Activated effector memory CD4-positive, alpha-beta T cell treated with anti-CD3 and anti-CD28 coated beads, Interleukin-2, amount 50 U/mL, for 16 hours (primary cell): ENCODE measurements around the gene LEPR.
"Not testable (repeated sequence)": the region's sequence is repeated elsewhere in the genome, so short reads cannot be mapped to it uniquely, and the experiment has no call there.

Experiments used
- DNase-seq: peaks from one replicate; pipeline ENCODE4 v3.0.0-alpha.2; 2020

The LEPR gene

GRCh38 chr1:65420590-65421350, at the start of gene LEPR, which contains the start of gene LEPROT:
TSS of gene LEPR (plus strand) at chr1:65420668. CDS start at chr1:65565566, 144,898 bp downstream.
TSS of gene LEPROT (plus strand) at chr1:65420668. CDS start at chr1:65420725, 57 bp downstream.
- no peak for DNase-seq

- no peak for DNase-seq
Observed at GRCh38 chr1:65371544-65371943, 48.9 kb upstream of the LEPR start.

GRCh38 chr1:65372557-65372956, 47.9 kb upstream of the LEPR start:
- DNase-seq: no peak

GRCh38 chr1:65377496-65378246, 42.8 kb upstream of the LEPR start:
- DNase-seq: no peak

- DNase-seq: no peak
Observed at GRCh38 chr1:65378247-65378946, 42.1 kb upstream of the LEPR start.

GRCh38 chr1:65384426-65384825, 36.0 kb upstream of the LEPR start:
- DNase-seq: not testable (repeated sequence)

- DNase-seq: no peak
Observed at GRCh38 chr1:65386439-65386838, 34.0 kb upstream of the LEPR start.

- DNase-seq: no peak
Observed at GRCh38 chr1:65387821-65388220, 32.6 kb upstream of the LEPR start.

- no peak for DNase-seq
Observed at GRCh38 chr1:65388908-65389695, 31.4 kb upstream of the LEPR start.

- no peak for DNase-seq
Observed at GRCh38 chr1:65392497-65392896, 28.0 kb upstream of the LEPR start.

- DNase-seq: peak; percentile 68
Observed at GRCh38 chr1:65393347-65393746, 27.1 kb upstream of the LEPR start.

GRCh38 chr1:65393928-65394327, 26.5 kb upstream of the LEPR start:
- no peak for DNase-seq

- DNase-seq: no peak
Observed at GRCh38 chr1:65395887-65396612, 24.4 kb upstream of the LEPR start.

- no peak for DNase-seq
Observed at GRCh38 chr1:65398083-65398482, 22.4 kb upstream of the LEPR start.

GRCh38 chr1:65399003-65399402, 21.5 kb upstream of the LEPR start:
- DNase-seq: no peak

- no peak for DNase-seq
Observed at GRCh38 chr1:65401612-65402011, 18.9 kb upstream of the LEPR start.

- DNase-seq: no peak
Observed at GRCh38 chr1:65404941-65405340, 15.5 kb upstream of the LEPR start.

GRCh38 chr1:65407877-65408276, 12.6 kb upstream of the LEPR start:
- no peak for DNase-seq

- no peak for DNase-seq
Observed at GRCh38 chr1:65409314-65409713, 11.2 kb upstream of the LEPR start.

GRCh38 chr1:65409816-65410326, 10.6 kb upstream of the LEPR start:
- no peak for DNase-seq

- DNase-seq: no peak
Observed at GRCh38 chr1:65412256-65412983, 8.0 kb upstream of the LEPR start.
